HG02642 (cell line): ENCODE results near the gene FPGT.
"Not testable (repeated sequence)": the region's sequence is repeated elsewhere in the genome, so short reads cannot be mapped to it uniquely, and the experiment has no call there.

Experiments
- ATAC-seq: cut with Tn5 transposase; IDR thresholded peaks from one replicate; pipeline ENCODE4 v1.9.1; 2021; ENCODE audit warnings: mild to moderate bottlenecking; ENCODE audit not compliant: unreplicated experiment, poor library complexity

The FPGT gene

GRCh38 chr1:74253243-74253824 is 55.3 kb downstream of the FPGT start:
- ATAC-seq, result not testable (repeated sequence)
